Ascending aorta (tissue), 2 donors: ENCODE measurements around the gene FOXP1. TPM values are rescaled to one million over a fixed set of nuclear protein-coding genes. Genes with fewer than 3 reads are reported as not detected.
A peak's percentile ranks its signal among the peaks of the same experiment; 100 is the strongest.

Experiments
- DNase-seq, 2 donors: peaks; one replicate each; pipeline ENCODE4 v3.0.0-alpha.2; 2019; ENCODE audit warnings: low spot score in 2 of 2
- H3K27ac ChIP-seq, 2 donors: fragments of 200-600 bp; sonication (generic); one replicate each; pipeline ENCODE4 v1.5.1; 2016 to 2017; ENCODE audit warnings: mild to moderate bottlenecking in 1 of 2
- H3K27me3 ChIP-seq: fragments of 200-600 bp; sonication (generic); one replicate; pipeline ENCODE4 v1.5.1; 2017
- H3K36me3 ChIP-seq, 2 donors: fragments of 200-600 bp; sonication (generic); one replicate each; pipeline ENCODE4 v1.5.1; 2016
- H3K4me1 ChIP-seq, 2 donors: fragments of 200-600 bp; sonication (generic); one replicate each; pipeline ENCODE4 v1.5.1; 2016 to 2017; ENCODE audit warnings: mild to moderate bottlenecking in 1 of 2
- H3K4me3 ChIP-seq, 2 donors: fragments of 200-600 bp; sonication (generic); one replicate each; pipeline ENCODE4 v1.5.1; 2016 to 2017; ENCODE audit warnings: mild to moderate bottlenecking in 1 of 2
- H3K9me3 ChIP-seq, 2 donors: fragments of 200-600 bp; sonication (generic); one replicate each; pipeline ENCODE4 v1.5.1; 2016
- intact Hi-C: fragments of 100-400 bp; cut with DNase I; formaldehyde crosslinking; loops from one replicate; pipeline ENCODE4 v1.15.1; 2023
- total RNA-seq: library from RNA; depleted of rRNA; stranded (reverse); fragments of >200 nt; gene quantifications from one replicate; pipeline ENCODE4 v1.1.0, GENCODE V29; 2016
- TF ChIP-seq, protein P1 (sequence below), 3 experiments: fragments of 200-600 bp in 2 of 3; fragments of 450-650 bp in 1 of 3; sonication (generic) in 2 of 3; IDR thresholded peaks; one replicate each; pipeline ENCODE4 v1.5.1; 2016 to 2019; ENCODE audit warnings: antibody characterized with exemption in 3 of 3, mild to moderate bottlenecking in 1 of 3, moderate library complexity in 1 of 3

FOXP1 gene
- total RNA-seq, 1 donor from 2014 or later = 171 TPM

DNA sequence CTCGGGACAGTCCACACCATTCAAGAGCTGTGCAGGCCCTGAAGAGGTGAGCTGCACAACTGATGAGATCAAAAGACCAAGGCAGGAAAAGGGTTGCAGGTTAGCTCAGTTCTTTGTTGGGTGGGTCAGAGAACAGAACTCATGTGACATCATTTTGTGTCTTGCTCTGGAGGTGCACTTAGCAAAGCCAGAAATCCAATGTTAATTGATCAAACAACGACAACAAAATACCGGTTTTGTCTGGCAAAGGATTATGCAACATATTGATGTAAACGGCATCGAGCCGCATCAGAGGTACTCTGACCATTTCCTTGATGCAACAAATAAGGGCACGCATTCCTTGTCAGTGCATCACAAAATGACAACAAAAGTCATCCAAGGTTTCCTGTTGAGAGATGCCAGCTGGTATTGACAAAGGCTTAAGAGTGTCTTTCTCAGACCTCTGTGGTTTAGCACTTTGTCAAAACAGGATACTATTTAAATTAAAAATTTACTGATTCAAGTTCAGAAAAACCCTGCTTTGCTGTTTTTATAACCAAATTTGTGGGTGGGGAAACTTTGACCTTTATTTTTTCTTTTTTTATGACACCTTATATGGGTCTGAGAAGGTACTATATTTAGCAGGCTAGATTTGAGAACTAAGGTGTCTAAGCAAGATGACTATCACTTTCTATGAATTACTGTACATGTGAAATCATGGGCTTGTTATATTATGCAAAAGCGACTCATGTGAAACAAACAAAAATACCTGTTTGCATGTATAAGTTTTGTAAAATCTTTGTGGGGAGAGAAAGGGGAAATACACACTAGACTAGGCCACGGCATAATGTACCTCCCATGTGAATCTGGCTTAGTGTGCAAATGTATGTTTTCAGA, 496.1 kb downstream of the FOXP1 start:
- Histone ChIP-seq H3K4me3 (no peak overlapping the region), H3K4me1 (peaks cover 0 to 21% of the 10 kb centered on the region in 2 donors), H3K27ac (no peak overlapping the region), H3K36me3 (no peaks in the 10 kb centered on the region), H3K9me3 (no peaks in the 10 kb centered on the region), H3K27me3 (no peaks in the 10 kb centered on the region)
- TF ChIP-seq, protein P1, sequence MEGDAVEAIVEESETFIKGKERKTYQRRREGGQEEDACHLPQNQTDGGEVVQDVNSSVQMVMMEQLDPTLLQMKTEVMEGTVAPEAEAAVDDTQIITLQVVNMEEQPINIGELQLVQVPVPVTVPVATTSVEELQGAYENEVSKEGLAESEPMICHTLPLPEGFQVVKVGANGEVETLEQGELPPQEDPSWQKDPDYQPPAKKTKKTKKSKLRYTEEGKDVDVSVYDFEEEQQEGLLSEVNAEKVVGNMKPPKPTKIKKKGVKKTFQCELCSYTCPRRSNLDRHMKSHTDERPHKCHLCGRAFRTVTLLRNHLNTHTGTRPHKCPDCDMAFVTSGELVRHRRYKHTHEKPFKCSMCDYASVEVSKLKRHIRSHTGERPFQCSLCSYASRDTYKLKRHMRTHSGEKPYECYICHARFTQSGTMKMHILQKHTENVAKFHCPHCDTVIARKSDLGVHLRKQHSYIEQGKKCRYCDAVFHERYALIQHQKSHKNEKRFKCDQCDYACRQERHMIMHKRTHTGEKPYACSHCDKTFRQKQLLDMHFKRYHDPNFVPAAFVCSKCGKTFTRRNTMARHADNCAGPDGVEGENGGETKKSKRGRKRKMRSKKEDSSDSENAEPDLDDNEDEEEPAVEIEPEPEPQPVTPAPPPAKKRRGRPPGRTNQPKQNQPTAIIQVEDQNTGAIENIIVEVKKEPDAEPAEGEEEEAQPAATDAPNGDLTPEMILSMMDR (IDR thresholded peaks at IDR 0.05) = no peak
- intact Hi-C loops = no loop called here
- no peak for DNase-seq

DNA sequence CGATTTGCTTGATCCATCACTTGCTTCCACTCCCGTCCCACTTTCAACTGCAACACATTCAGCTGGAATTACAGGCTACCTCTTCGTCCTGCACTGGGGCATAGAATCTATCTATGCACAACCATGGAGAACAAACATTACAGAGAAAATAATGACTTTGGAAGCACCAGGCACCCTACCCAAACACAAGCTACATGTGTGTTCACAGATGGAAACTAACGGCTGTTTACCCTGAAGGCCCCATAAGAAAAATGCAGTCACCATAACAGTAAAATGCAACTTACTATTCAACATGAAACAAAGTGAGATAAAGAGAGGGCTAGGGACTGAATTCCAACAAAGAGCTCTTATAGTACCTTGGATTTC, 496.8 kb downstream of the FOXP1 start:
- intact Hi-C loops = no loop called here
- peak overlapping the region in 1 of 2 donors; percentile 3 for H3K27ac ChIP-seq
- peaks cover 0 to 22% of the 10 kb centered on the region in 2 donors for H3K4me1 ChIP-seq
- no peak for DNase-seq
- TF ChIP-seq, protein P1 (IDR thresholded peaks at IDR 0.05) = no peak
- H3K27me3 ChIP-seq = no peaks in the 10 kb centered on the region
- H3K9me3 ChIP-seq = no peaks in the 10 kb centered on the region
- H3K36me3 ChIP-seq = no peaks in the 10 kb centered on the region
- H3K4me3 ChIP-seq = no peak overlapping the region

DNA sequence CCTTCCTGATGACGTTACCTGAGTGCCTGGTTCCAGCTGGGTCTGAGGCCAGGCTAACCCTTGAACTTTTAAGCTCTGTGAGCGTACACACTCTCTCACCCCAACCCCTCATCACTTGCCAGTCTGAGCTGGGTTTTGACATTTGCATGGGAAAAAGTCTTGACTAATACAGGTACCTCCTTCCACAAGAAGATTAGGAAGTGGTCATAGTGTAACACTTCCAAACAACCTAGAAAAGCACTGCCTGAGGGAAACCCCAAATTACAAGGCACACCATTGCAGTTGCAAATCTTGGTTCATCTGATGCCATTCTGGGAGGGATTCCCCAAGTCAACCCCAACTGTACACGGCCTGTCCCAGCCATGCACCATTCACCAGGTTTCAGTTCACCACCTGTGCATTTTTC, 499.8 kb downstream of the FOXP1 start:
- Histone ChIP-seq H3K4me1 (peaks cover 0 to 32% of the 10 kb centered on the region in 2 donors), H3K27me3 (no peaks in the 10 kb centered on the region), H3K27ac (peak overlapping the region in 1 of 2 donors; percentile 20), H3K36me3 (no peaks in the 10 kb centered on the region), H3K4me3 (no peak overlapping the region), H3K9me3 (no peaks in the 10 kb centered on the region)
- intact Hi-C loops = no loop called here
- no peak for DNase-seq
- TF ChIP-seq, protein P1 (IDR thresholded peaks at IDR 0.05) = no peak

DNA sequence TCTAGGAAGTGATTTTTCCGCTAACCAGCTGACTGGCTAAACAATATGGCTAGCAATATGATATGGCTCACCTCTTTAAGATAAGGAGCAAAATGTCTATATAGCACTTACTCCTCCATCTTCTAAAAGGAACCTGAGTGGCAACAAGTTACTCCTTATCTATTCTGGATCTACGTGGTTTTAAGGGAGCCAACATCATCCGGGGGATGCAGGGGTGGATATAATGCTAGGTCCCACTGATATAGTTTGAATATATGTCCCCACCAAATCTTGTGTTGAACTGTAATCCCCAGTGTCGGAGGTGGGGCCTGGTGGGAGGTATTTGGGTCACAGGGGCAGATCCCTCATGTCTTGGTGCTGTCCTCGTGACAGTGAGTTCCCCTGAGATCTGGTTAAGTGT, 500.7 kb downstream of the FOXP1 start:
- no peaks in the 10 kb centered on the region for H3K9me3 ChIP-seq
- peaks cover 0 to 35% of the 10 kb centered on the region in 2 donors for H3K4me1 ChIP-seq
- H3K27me3 ChIP-seq = no peaks in the 10 kb centered on the region
- H3K36me3 ChIP-seq = no peaks in the 10 kb centered on the region
- no peak for DNase-seq
- H3K4me3 ChIP-seq = no peak overlapping the region
- TF ChIP-seq, protein P1 (IDR thresholded peaks at IDR 0.05) = no peak
- H3K27ac ChIP-seq = no peak overlapping the region
- intact Hi-C loops = no loop called here

DNA sequence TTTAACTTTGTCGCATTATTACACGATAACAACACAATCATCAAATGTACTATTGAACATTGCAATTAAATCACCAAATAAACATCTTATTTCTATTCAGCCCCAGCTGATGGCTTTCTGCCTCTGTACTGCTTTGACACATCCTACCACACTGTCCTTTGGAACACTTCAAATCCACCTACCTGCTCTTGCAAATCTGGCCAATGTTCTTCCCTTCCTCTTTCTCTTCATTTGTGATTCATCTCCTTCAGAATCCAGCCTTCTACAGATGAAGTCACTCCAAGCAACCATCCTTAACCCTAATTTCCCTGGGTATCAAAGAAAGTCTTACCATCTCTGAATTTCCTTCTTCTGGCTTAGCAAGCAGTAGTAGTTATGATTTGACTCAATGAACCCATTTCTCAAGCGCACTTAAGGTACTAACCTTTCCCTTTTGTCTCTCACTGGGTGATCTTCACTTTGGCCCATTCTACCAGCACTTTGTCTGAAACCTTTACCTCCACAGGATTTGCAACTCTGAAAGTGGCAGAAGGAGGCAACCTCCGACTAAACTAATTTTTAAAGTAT, 502.9 kb downstream of the FOXP1 start:
- TF ChIP-seq, protein P1 (IDR thresholded peaks at IDR 0.05) = no peak
- intact Hi-C loops = no loop called here
- no peak for DNase-seq
- Histone ChIP-seq H3K9me3 (no peaks in the 10 kb centered on the region), H3K36me3 (no peaks in the 10 kb centered on the region), H3K27me3 (no peaks in the 10 kb centered on the region), H3K27ac (peak overlapping the region in 1 of 2 donors; percentile 22), H3K4me3 (no peak overlapping the region), H3K4me1 (peaks cover 4 to 38% of the 10 kb centered on the region in 2 donors)
